G401 (cell line): Measurements from ENCODE around the gene BTBD2. TPM values are rescaled to one million over a fixed set of nuclear protein-coding genes. Genes with fewer than 3 reads are reported as not detected.

Experiments used
- DNase-seq: peaks from one replicate; pipeline ENCODE4 v3.0.0-alpha.2; 2015; ENCODE audit warnings: low spot score
- in situ Hi-C: cut with HindIII; loops from 2 replicates; pipeline ENCODE4 v1.10.0; 2016; ENCODE audit warnings: low sequenced_read_pairs, mixed read lengths
- total RNA-seq: library from RNA; depleted of rRNA; stranded (reverse); fragments of >200 nt; shearing (Covaris generic); gene quantifications from 2 replicates; pipeline ENCODE4 v1.2.3, GENCODE V29; 2014

Gene BTBD2
- total RNA-seq, 1 experiment from 2014 or later: 70.9 TPM

GRCh38 chr19:1952635-1953034 is 62.9 kb downstream of the BTBD2 start:
- in situ Hi-C loops: no loop called here
- no peak for DNase-seq

- in situ Hi-C loops: no loop called here
- DNase-seq: no peak
Observed at GRCh38 chr19:1950640-1951039, 64.9 kb downstream of the BTBD2 start.

GRCh38 chr19:1949304-1950101 is 66.0 kb downstream of the BTBD2 start:
- in situ Hi-C loops: no loop called here
- no peak for DNase-seq

DNA sequence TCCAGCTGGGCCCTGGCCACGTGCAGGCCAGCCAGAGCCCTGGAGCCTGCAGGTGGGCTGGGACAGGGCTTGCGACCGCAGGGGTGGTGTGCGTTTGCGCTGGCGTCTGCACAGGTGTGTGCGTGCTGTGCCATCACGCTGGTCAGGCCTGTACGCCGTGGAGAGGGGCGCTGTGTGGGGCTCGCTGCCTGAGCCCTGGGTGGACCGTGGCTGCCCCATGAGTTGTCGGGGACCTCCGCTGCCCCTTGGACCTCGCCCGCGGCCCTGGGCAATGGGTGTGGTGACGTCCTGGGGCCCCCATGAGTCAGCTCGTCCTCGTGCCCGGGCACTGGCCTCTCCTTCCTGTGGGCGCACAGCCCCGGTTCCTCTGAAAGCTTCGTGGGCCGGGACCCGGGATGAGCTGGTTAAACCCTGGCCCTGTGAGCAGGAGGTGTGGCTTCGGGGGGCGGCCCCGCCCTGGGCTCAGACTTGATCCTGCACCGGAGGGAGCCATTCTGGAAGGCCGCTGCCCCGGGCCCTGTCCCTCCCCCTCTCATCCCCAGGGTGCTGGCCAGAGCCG is 67.8 kb downstream of the BTBD2 start:
- DNase-seq: no peak
- in situ Hi-C loops: no loop called here

GRCh38 chr19:1945899-1946298 is 69.6 kb downstream of the BTBD2 start:
- no peak for DNase-seq
- in situ Hi-C loops: no loop called here

DNA sequence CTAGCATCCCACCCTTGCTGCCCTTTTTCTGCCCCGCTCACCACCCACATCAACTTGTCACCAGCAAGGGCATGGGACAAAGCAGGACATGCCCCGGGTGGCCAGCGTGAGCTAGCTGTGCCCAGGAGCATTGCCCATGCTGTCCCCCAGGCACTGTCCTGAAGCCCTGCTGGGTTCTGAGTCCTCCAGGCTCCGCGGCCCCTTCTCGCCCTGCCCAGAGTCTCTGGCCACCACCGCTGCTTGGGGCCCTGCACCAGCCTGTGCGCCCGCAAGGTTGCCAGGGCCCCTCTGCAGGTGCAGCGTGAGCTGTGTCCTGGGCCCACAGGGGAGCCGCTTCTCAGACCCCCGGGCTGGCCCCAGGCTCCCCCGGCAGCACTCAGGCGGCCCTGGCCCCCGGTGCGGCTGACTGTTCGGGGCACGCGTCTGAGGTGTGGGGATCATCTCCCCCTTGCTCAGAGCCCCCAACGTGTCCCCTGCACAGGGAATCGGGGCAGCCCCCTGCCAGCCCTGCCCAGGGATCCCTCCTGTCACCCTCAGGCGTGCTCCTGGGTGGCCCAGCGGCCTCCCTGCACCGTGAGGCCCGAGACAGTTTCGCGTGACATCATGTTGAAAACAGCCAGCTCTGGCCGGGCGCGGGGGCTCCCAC is 70.5 kb downstream of the BTBD2 start:
- in situ Hi-C loops: no loop called here
- no peak for DNase-seq

GRCh38 chr19:1944088-1944915 is 71.2 kb downstream of the BTBD2 start:
- in situ Hi-C loops: no loop called here
- no peak for DNase-seq

- in situ Hi-C loops: no loop called here
- DNase-seq: no peak
Observed at GRCh38 chr19:1943661-1944087, 71.8 kb downstream of the BTBD2 start.

DNA sequence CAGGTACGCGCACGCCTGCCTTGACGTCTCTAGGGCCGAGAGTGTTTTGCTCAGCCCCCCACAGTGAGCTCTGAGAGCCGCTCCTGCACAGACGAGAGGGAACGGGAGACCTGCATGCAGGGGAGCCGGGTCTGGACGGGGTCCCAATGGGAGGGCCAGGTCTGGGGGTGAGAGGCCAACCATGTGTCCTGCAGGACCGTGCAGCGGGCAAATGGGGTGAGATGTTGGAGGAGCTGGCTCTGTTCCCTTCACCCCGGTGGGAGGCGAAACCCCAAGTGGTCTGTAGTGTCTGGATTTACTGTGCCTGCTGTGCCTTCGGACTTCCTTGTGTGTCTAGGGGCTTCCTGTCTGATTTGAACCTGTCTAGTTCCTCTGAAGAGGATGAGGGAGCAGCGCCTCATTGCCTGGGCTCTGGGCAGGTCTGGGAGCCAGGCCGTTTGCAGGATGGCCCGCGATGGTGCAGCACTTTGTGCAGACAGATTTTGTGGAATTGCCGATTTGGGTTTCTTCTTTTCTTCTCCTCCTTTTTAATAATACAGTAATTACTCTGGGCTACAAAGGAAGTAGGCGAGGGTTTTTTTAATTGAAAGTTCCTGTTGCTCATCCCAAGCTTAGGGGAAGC is 72.5 kb downstream of the BTBD2 start:
- no peak for DNase-seq
- in situ Hi-C loops: no loop called here

DNA sequence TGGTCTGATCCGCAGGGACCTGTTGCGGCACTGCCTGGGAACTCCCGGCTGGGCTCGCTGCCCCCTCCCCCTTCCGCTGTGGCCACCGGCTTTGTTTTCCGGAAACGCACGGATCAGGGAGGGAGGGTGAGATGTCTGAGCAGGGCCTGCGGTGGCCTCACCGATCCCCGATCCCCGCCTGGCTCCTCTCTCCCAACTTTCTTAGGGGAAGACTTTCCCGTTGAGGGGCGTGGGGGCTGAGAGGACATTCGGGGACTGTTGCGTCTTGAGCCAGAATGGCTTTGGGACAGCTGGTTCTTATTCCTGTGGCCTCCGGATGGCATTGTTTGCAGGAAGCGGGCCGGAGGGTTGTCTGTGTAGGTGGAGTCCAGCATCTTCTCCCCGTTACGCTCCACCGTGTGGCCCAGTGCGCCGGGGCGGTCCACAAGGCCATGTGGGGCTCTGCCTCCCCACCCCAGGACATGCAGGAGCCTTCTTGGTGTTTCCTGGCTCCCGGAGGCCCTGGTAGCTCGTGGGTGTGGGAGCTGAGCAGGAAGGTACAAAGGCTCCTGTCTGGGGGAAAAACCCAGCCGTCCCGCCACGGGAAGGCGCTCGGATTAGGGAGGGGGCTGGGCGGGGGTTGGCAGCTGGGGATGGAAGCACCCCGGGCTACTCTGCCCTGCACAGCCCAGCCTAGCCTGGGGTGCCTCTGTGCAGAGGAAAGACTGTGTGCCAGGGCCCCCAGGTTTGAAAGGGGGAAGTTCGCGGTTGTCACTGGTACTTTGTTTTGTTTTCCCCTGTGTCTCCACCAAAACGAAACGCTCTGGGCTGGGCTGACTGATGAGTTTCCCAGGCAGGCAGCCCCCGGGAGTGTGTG is 73.2 kb downstream of the BTBD2 start:
- in situ Hi-C loops: no loop called here
- DNase-seq: peak; percentile 59

DNA sequence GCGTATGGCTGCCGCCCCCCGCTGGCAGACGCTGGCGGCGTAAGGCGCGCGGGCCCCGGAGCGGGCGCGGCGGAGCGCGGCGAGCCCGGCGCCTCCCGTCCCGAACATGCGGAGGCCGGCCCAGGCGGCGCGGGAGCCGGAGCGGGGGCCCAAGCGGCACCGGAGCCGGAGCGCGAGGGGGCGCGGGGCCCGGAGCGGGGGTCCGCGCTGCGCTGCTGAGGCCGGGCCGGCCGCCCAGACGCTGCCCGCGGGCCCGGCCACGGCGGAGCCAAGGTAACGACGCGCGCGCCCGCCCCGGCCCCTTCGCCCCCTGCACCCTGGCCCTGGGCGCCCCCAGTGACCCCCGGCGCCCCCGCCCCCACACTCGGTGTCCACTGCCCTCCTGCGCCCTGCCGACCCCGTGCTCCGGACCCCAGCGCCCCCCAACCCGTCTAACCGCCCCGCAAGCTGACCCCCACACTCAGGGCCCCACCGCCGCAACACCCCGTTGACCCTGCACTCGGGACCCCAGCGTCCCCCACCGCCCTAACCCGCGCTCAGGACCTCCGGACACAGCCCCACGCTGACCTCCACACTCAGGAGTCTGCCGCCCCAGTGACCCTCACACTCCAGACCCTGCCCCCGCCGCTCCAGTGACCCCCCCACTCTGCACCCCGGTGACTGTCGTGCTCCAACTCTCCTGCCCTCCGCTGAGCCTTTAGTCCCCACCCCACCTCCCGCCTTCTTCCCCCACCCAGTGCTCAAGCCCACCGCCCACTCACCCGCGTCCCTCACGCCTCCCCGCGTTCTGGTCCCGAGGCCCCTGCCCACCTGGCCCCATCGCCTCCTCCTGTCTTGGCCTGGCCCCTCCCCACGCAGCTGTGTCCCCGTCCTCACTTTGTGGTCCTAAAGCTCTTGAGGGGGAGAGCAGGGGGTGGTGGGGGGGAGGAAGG is 74.1 kb downstream of the BTBD2 start, which contains the start of gene CSNK1G2:
CSNK1G2 (plus strand) TSS at position 27 of the 932 bp plus-strand sequence. CDS start 28,601 bp downstream, outside the sequence.
- DNase-seq: no peak
- in situ Hi-C loops: no loop called here

GRCh38 chr19:1938071-1938470 is 77.4 kb downstream of the BTBD2 start:
- in situ Hi-C loops: no loop called here
- no peak for DNase-seq

GRCh38 chr19:1936916-1937610 is 78.5 kb downstream of the BTBD2 start:
- in situ Hi-C loops: no loop called here
- no peak for DNase-seq

GRCh38 chr19:1936430-1936829 is 79.1 kb downstream of the BTBD2 start:
- DNase-seq: no peak
- in situ Hi-C loops: no loop called here

- no peak for DNase-seq
- in situ Hi-C loops: no loop called here
Observed at GRCh38 chr19:1935484-1936208, 79.9 kb downstream of the BTBD2 start.
